Measurements from ENCODE around the gene LAMC1.
A peak's percentile ranks its signal among the peaks of the same experiment; 100 is the strongest.
"Not testable (repeated sequence)": the region's sequence is repeated elsewhere in the genome, so short reads cannot be mapped to it uniquely, and the experiment has no call there.

The LAMC1 gene

GRCh38 chr1:183043872-183044854 is 20.9 kb downstream of the LAMC1 start:
- no peak for DNase-seq

- DNase-seq: peak in 1 of 3 experiments; percentile 19
Observed at GRCh38 chr1:183044893-183045649, 21.9 kb downstream of the LAMC1 start.

- no peak for DNase-seq
Observed at GRCh38 chr1:183048087-183049085, 25.2 kb downstream of the LAMC1 start.

- no peak for DNase-seq
Observed at GRCh38 chr1:183051546-183051945, 28.3 kb downstream of the LAMC1 start.

GRCh38 chr1:183052861-183053260 is 29.6 kb downstream of the LAMC1 start:
- no peak for DNase-seq

- no peak for DNase-seq
Observed at GRCh38 chr1:183058851-183059502, 35.8 kb downstream of the LAMC1 start.

- DNase-seq: no peak
Observed at GRCh38 chr1:183061194-183061593, 38.0 kb downstream of the LAMC1 start.

GRCh38 chr1:183063349-183063748 is 40.1 kb downstream of the LAMC1 start:
- no peak for DNase-seq

GRCh38 chr1:183065168-183065706 is 42.0 kb downstream of the LAMC1 start:
- DNase-seq: no peak

GRCh38 chr1:183066432-183066831 is 43.2 kb downstream of the LAMC1 start:
- not testable (repeated sequence) for DNase-seq

- DNase-seq: peak in 1 of 3 experiments; percentile 20
Observed at GRCh38 chr1:183069562-183070216, 46.5 kb downstream of the LAMC1 start.

- no peak for DNase-seq
Observed at GRCh38 chr1:183070234-183070922, 47.2 kb downstream of the LAMC1 start.

- DNase-seq: peak in 1 of 3 experiments; percentile 17
Observed at GRCh38 chr1:183070923-183071618, 47.9 kb downstream of the LAMC1 start.

- DNase-seq: not testable (repeated sequence)
Observed at GRCh38 chr1:183072595-183072994, 49.4 kb downstream of the LAMC1 start.

- peak in 2 of 3 experiments; percentile 4 to 17 for DNase-seq
Observed at GRCh38 chr1:183073320-183073719, 50.1 kb downstream of the LAMC1 start.

GRCh38 chr1:183074215-183074614 is 51.0 kb downstream of the LAMC1 start:
- no peak for DNase-seq

GRCh38 chr1:183075861-183076260 is 52.6 kb downstream of the LAMC1 start:
- no peak for DNase-seq

- no peak for DNase-seq
Observed at GRCh38 chr1:183077097-183077496, 53.9 kb downstream of the LAMC1 start.

- no peak for DNase-seq
Observed at GRCh38 chr1:183079712-183080388, 56.6 kb downstream of the LAMC1 start.
